Trophoblast cell (in vitro differentiated cells and primary cell): ENCODE results near the gene JAML.

Experiments
- DNase-seq, 2 donors: peaks; one replicate each; pipeline ENCODE4 v3.0.0-alpha.2; 2016
- H2AFZ ChIP-seq: 2 replicates; pipeline ENCODE4 v1.6.1; 2013; ENCODE audit warnings: low read length, moderate library complexity, mild to moderate bottlenecking; ENCODE audit not compliant: insufficient read depth, poor library complexity
- H2AK5ac ChIP-seq: 2 replicates; pipeline ENCODE4 v1.6.1; 2013; ENCODE audit warnings: mild to moderate bottlenecking, low read length
- H2BK120ac ChIP-seq: 2 replicates; pipeline ENCODE4 v1.6.1; 2013; ENCODE audit warnings: low read length, mild to moderate bottlenecking, moderate library complexity; ENCODE audit not compliant: insufficient read depth, poor library complexity
- H2BK12ac ChIP-seq: 2 replicates; pipeline ENCODE4 v1.6.1; 2013; ENCODE audit warnings: mild to moderate bottlenecking, low read length, moderate library complexity
- H2BK5ac ChIP-seq: 2 replicates; pipeline ENCODE4 v1.6.1; 2013; ENCODE audit warnings: low read length, low read depth, moderate library complexity, mild to moderate bottlenecking; ENCODE audit not compliant: poor library complexity
- H3K14ac ChIP-seq: 2 replicates; pipeline ENCODE4 v1.6.1; 2013; ENCODE audit warnings: mild to moderate bottlenecking, low read length
- H3K18ac ChIP-seq: 2 replicates; pipeline ENCODE4 v1.6.1; 2013; ENCODE audit warnings: mild to moderate bottlenecking, low read length
- H3K23ac ChIP-seq: 2 replicates; pipeline ENCODE4 v1.6.1; 2013; ENCODE audit warnings: low read length
- H3K27ac ChIP-seq: 2 replicates; pipeline ENCODE4 v1.5.1; 2013; ENCODE audit warnings: low read depth, mild to moderate bottlenecking, inconsistent platforms, low read length, moderate library complexity
- H3K27me3 ChIP-seq: 2 replicates; pipeline ENCODE4 v1.6.1; 2013; ENCODE audit warnings: inconsistent platforms, mild to moderate bottlenecking, low read length, moderate library complexity; ENCODE audit not compliant: insufficient read depth
- H3K36me3 ChIP-seq, 2 experiments: 1 replicate in 1 of 2; 2 replicates in 1 of 2; pipeline ENCODE4 v1.6.1; 2013; ENCODE audit warnings: low read length in 2 of 2, mild to moderate bottlenecking in 2 of 2, moderate library complexity in 1 of 2; ENCODE audit not compliant: insufficient read depth in 2 of 2, control insufficient read depth in 1 of 2
- H3K4ac ChIP-seq: 2 replicates; pipeline ENCODE4 v1.6.1; 2013; ENCODE audit warnings: low read depth, mild to moderate bottlenecking, low read length, moderate library complexity
- H3K4me1 ChIP-seq, 2 experiments: 1 replicate in 1 of 2; 2 replicates in 1 of 2; pipeline ENCODE4 v1.6.1; 2013; ENCODE audit warnings: low read length in 2 of 2, mild to moderate bottlenecking in 2 of 2, moderate library complexity in 1 of 2; ENCODE audit not compliant: insufficient read depth in 2 of 2, control insufficient read depth in 1 of 2
- H3K4me2 ChIP-seq: 2 replicates; pipeline ENCODE4 v1.6.1; 2013; ENCODE audit warnings: inconsistent platforms, mild to moderate bottlenecking, low read length, moderate library complexity
- H3K4me3 ChIP-seq: 2 replicates; pipeline ENCODE4 v1.5.1; 2013; ENCODE audit warnings: mild to moderate bottlenecking, low read depth, low read length, inconsistent platforms
- H3K79me1 ChIP-seq: one replicate; pipeline ENCODE4 v1.6.1; 2013; ENCODE audit warnings: low read length
- H3K79me2 ChIP-seq: 2 replicates; pipeline ENCODE4 v1.6.1; 2013; ENCODE audit warnings: low read length, mild to moderate bottlenecking; ENCODE audit not compliant: control insufficient read depth, insufficient read depth, poor library complexity
- H3K9ac ChIP-seq: 2 replicates; pipeline ENCODE4 v1.6.1; 2013; ENCODE audit warnings: mild to moderate bottlenecking, low read length
- H3K9me3 ChIP-seq: 2 replicates; pipeline ENCODE4 v1.6.1; 2013; ENCODE audit warnings: low read depth, mild to moderate bottlenecking, control low read depth, inconsistent platforms, low read length; ENCODE audit not compliant: insufficient read depth
- H4K12ac ChIP-seq: 2 replicates; pipeline ENCODE4 v1.6.1; 2013; ENCODE audit warnings: low read depth, mild to moderate bottlenecking, low read length, moderate library complexity
- H4K8ac ChIP-seq: 2 replicates; pipeline ENCODE4 v1.6.1; 2013; ENCODE audit warnings: low read depth, mild to moderate bottlenecking, low read length, moderate library complexity
- H4K91ac ChIP-seq: one replicate; pipeline ENCODE4 v1.6.1; 2013; ENCODE audit warnings: low read depth, mild to moderate bottlenecking, low read length, moderate library complexity
- WGBS: extraction: QIAGEN DNeasy Blood & Tissue Kit; methylation state at CpG from one replicate; pipeline ENCODE4 v1.1.7; 2013; ENCODE audit warnings: missing lambda C conversion rate; ENCODE audit not compliant: insufficient read length, insufficient coverage; ENCODE audit errors: extremely low coverage; 5-methylcytosine and 5-hydroxymethylcytosine counted together

The JAML gene

GRCh38 chr11:118238929-118239328 is 14.1 kb upstream of the JAML start:
- peaks cover 5 to 10% of the 10 kb centered on the region in 2 experiments for H3K4me1 ChIP-seq
- H4K12ac ChIP-seq: no peak overlapping the region
- no peaks in the 10 kb centered on the region for H3K36me3 ChIP-seq
- no peak overlapping the region for H4K91ac ChIP-seq
- H3K14ac ChIP-seq: no peak overlapping the region
- no peaks in the 10 kb centered on the region for H3K79me1 ChIP-seq
- H2BK12ac ChIP-seq: no peak overlapping the region
- no peak overlapping the region for H3K4me2 ChIP-seq
- H3K9ac ChIP-seq: no peak overlapping the region
- no peaks in the 10 kb centered on the region for H3K9me3 ChIP-seq
- H3K27ac ChIP-seq: no peak overlapping the region
- H2AK5ac ChIP-seq: no peak overlapping the region
- H4K8ac ChIP-seq: no peak overlapping the region
- H2AFZ ChIP-seq: no peak overlapping the region
- H3K4ac ChIP-seq: no peak overlapping the region
- H3K18ac ChIP-seq: no peak overlapping the region
- H2BK120ac ChIP-seq: no peak overlapping the region
- WGBS: no CpG with 5 or more reads among the region's 1 CpG
- no peaks in the 10 kb centered on the region for H3K27me3 ChIP-seq
- no peak overlapping the region for H2BK5ac ChIP-seq
- no peak overlapping the region for H3K4me3 ChIP-seq
- no peak for DNase-seq
- no peaks in the 10 kb centered on the region for H3K79me2 ChIP-seq
- no peak overlapping the region for H3K23ac ChIP-seq

- Histone ChIP-seq H4K91ac (no peak overlapping the region), H3K4me3 (no peak overlapping the region), H2BK12ac (no peak overlapping the region), H3K79me1 (no peaks in the 10 kb centered on the region), H2AFZ (no peak overlapping the region), H3K18ac (no peak overlapping the region), H2AK5ac (no peak overlapping the region), H3K4me1 (peaks cover 5 to 10% of the 10 kb centered on the region in 2 experiments), H3K9ac (no peak overlapping the region), H3K14ac (no peak overlapping the region), H3K27me3 (no peaks in the 10 kb centered on the region), H3K27ac (no peak overlapping the region), H2BK120ac (no peak overlapping the region), H3K36me3 (no peaks in the 10 kb centered on the region), H2BK5ac (no peak overlapping the region), H3K79me2 (no peaks in the 10 kb centered on the region), H3K4ac (no peak overlapping the region), H4K8ac (no peak overlapping the region), H3K23ac (no peak overlapping the region), H3K9me3 (no peaks in the 10 kb centered on the region), H4K12ac (no peak overlapping the region), H3K4me2 (no peak overlapping the region)
- DNase-seq: no peak
- WGBS: no CpG with 5 or more reads among the region's 2 CpGs
These were observed 13.6 kb upstream of the JAML start for GRCh38 chr11:118238421-118238820.

- Histone ChIP-seq H3K27me3 (no peaks in the 10 kb centered on the region), H2BK120ac (no peak overlapping the region), H3K4ac (no peak overlapping the region), H3K9me3 (no peaks in the 10 kb centered on the region), H2AK5ac (no peak overlapping the region), H4K8ac (no peak overlapping the region), H3K14ac (no peak overlapping the region), H3K27ac (no peak overlapping the region), H3K18ac (no peak overlapping the region), H3K9ac (no peak overlapping the region), H3K4me1 (peaks cover under 1 to 3% of the 10 kb centered on the region in 2 experiments), H3K23ac (no peak overlapping the region), H3K4me2 (no peak overlapping the region), H3K79me2 (no peaks in the 10 kb centered on the region), H4K12ac (no peak overlapping the region), H4K91ac (no peak overlapping the region), H3K79me1 (no peaks in the 10 kb centered on the region), H3K4me3 (no peak overlapping the region), H3K36me3 (no peaks in the 10 kb centered on the region), H2BK5ac (no peak overlapping the region), H2BK12ac (no peak overlapping the region), H2AFZ (no peak overlapping the region)
- no peak for DNase-seq
- WGBS: no CpG with 5 or more reads among the region's 2 CpGs
These were observed 11.4 kb upstream of the JAML start for GRCh38 chr11:118236170-118236569.

GRCh38 chr11:118234833-118235232 is 10.0 kb upstream of the JAML start:
- Histone ChIP-seq H3K27me3 (no peaks in the 10 kb centered on the region), H4K12ac (no peak overlapping the region), H3K9ac (no peak overlapping the region), H2AFZ (no peak overlapping the region), H3K4me2 (no peak overlapping the region), H3K23ac (no peak overlapping the region), H3K4ac (no peak overlapping the region), H3K79me2 (no peaks in the 10 kb centered on the region), H3K14ac (no peak overlapping the region), H2BK5ac (no peak overlapping the region), H4K8ac (no peak overlapping the region), H3K18ac (no peak overlapping the region), H3K9me3 (no peaks in the 10 kb centered on the region), H2AK5ac (no peak overlapping the region), H3K79me1 (no peaks in the 10 kb centered on the region), H3K4me3 (no peak overlapping the region), H3K36me3 (no peaks in the 10 kb centered on the region), H3K27ac (no peak overlapping the region), H2BK12ac (no peak overlapping the region), H2BK120ac (no peak overlapping the region), H3K4me1 (no peaks in the 10 kb centered on the region), H4K91ac (no peak overlapping the region)
- no CpG with 5 or more reads among the region's 5 CpGs for WGBS
- DNase-seq: no peak
